CD4-positive, alpha-beta T cell treated with Interleukin-15 for 1 hour (primary cell): ENCODE data around the gene MTSS2.

Experiments
- DNase-seq: peaks from one replicate; pipeline ENCODE4 v3.0.0-alpha.2; 2020

The MTSS2 gene

GRCh38 chr16:70713824-70714223 lies 28.0 kb upstream of the MTSS2 start:
- DNase-seq, result no peak

- DNase-seq, result no peak
Observed at GRCh38 chr16:70713342-70713741, 27.5 kb upstream of the MTSS2 start.

GRCh38 chr16:70712942-70713341 lies 27.1 kb upstream of the MTSS2 start:
- no peak for DNase-seq

GRCh38 chr16:70712359-70712758 lies 26.5 kb upstream of the MTSS2 start:
- no peak for DNase-seq

- no peak for DNase-seq
Observed at GRCh38 chr16:70711211-70712031, 25.6 kb upstream of the MTSS2 start.

GRCh38 chr16:70710422-70711210 lies 24.8 kb upstream of the MTSS2 start:
- DNase-seq, result no peak

- no peak for DNase-seq
Observed at GRCh38 chr16:70709942-70710341, 24.1 kb upstream of the MTSS2 start.

GRCh38 chr16:70709457-70709856 lies 23.6 kb upstream of the MTSS2 start:
- DNase-seq, result no peak

GRCh38 chr16:70708366-70709246 lies 22.8 kb upstream of the MTSS2 start:
- DNase-seq, result no peak

GRCh38 chr16:70706948-70707465 lies 21.2 kb upstream of the MTSS2 start:
- DNase-seq, result no peak

- no peak for DNase-seq
Observed at GRCh38 chr16:70705056-70705455, 19.2 kb upstream of the MTSS2 start.

GRCh38 chr16:70704586-70704985 lies 18.7 kb upstream of the MTSS2 start:
- DNase-seq, result no peak

- DNase-seq, result no peak
Observed at GRCh38 chr16:70703835-70704381, 18.1 kb upstream of the MTSS2 start.

- no peak for DNase-seq
Observed at GRCh38 chr16:70703041-70703834, 17.4 kb upstream of the MTSS2 start.

GRCh38 chr16:70702624-70703023 lies 16.8 kb upstream of the MTSS2 start:
- no peak for DNase-seq

- DNase-seq, result no peak
Observed at GRCh38 chr16:70701998-70702397, 16.1 kb upstream of the MTSS2 start.

- DNase-seq, result no peak
Observed at GRCh38 chr16:70701596-70701995, 15.7 kb upstream of the MTSS2 start.

GRCh38 chr16:70701036-70701435 lies 15.2 kb upstream of the MTSS2 start:
- no peak for DNase-seq

GRCh38 chr16:70700101-70701020 lies 14.5 kb upstream of the MTSS2 start:
- no peak for DNase-seq

GRCh38 chr16:70699696-70700095 lies 13.8 kb upstream of the MTSS2 start:
- DNase-seq, result no peak

GRCh38 chr16:70698901-70699300 lies 13.0 kb upstream of the MTSS2 start:
- no peak for DNase-seq
